Liver (tissue), 3 donors: ENCODE data around the gene TRIM40.

Source experiments
- CTCF ChIP-seq: fragments of 150-350 bp; IDR thresholded peaks from 2 replicates; pipeline ENCODE4 v1.5.1; 2017; ENCODE audit warnings: improper control_type of control experiment, low read depth, low read length; ENCODE audit not compliant: missing input control
- GABPA ChIP-seq, 2 donors: IDR thresholded peaks in 1 of 2; conservative IDR thresholded peaks in 1 of 2; 2 replicates each; pipeline ENCODE4 v1.6.1; 2016; ENCODE audit warnings: antibody characterized with exemption in 2 of 2, mild to moderate bottlenecking in 1 of 2, moderate library complexity in 1 of 2
- JUND ChIP-seq, 2 donors: IDR thresholded peaks; 2 replicates each; pipeline ENCODE4 v1.6.1; 2016; ENCODE audit warnings: antibody characterized with exemption in 2 of 2
- RAD21 ChIP-seq, 2 donors: IDR thresholded peaks; 2 replicates each; pipeline ENCODE4 v1.6.1; 2016; ENCODE audit warnings: antibody characterized with exemption in 2 of 2, mild to moderate bottlenecking in 2 of 2
- REST ChIP-seq: IDR thresholded peaks from 2 replicates; pipeline ENCODE4 v1.6.1; 2016; ENCODE audit warnings: antibody characterized with exemption, mild to moderate bottlenecking
- SP1 ChIP-seq: IDR thresholded peaks from 2 replicates; pipeline ENCODE4 v1.6.1; 2018; ENCODE audit warnings: antibody characterized with exemption, mild to moderate bottlenecking
- YY1 ChIP-seq: IDR thresholded peaks from 2 replicates; pipeline ENCODE4 v1.6.1; 2016; ENCODE audit warnings: antibody characterized with exemption, mild to moderate bottlenecking
- donor health status: healthy.
- donor health status: healthy.

GRCh38 chr6:30188541-30188940 is 52.6 kb downstream of the TRIM40 start:
- no peak for TF ChIP-seq JUND (IDR thresholded peaks at IDR 0.05)
- no peak for TF ChIP-seq REST
- TF ChIP-seq CTCF, result no peak
- no peak for TF ChIP-seq RAD21 (IDR thresholded peaks at IDR 0.05)
- TF ChIP-seq YY1, result no peak
- no peak for TF ChIP-seq SP1
- no peak for TF ChIP-seq GABPA (IDR thresholded peaks at IDR 0.05 in 1 of 2, conservative IDR thresholded peaks at IDR 0.05 in 1 of 2)
